HK-2 (cell line): Measurements from ENCODE around the gene VOPP1.

Experiments
- DNase-seq: peaks from one replicate; pipeline ENCODE4 v3.0.0-alpha.2; 2018; ENCODE audit not compliant: unreplicated experiment

Gene VOPP1

GRCh38 chr7:55468495-55468894 lies 103.8 kb downstream of the VOPP1 start:
- no peak for DNase-seq

- no peak for DNase-seq
These were observed 105.2 kb downstream of the VOPP1 start for GRCh38 chr7:55467047-55467593.

GRCh38 chr7:55465691-55466090 lies 106.6 kb downstream of the VOPP1 start:
- DNase-seq = no peak

GRCh38 chr7:55464422-55464821 lies 107.9 kb downstream of the VOPP1 start:
- DNase-seq = no peak

- DNase-seq = no peak
These were observed 108.5 kb downstream of the VOPP1 start for GRCh38 chr7:55463686-55464262.

GRCh38 chr7:55458351-55458750 lies 114.0 kb downstream of the VOPP1 start:
- no peak for DNase-seq

- no peak for DNase-seq
These were observed 114.5 kb downstream of the VOPP1 start for GRCh38 chr7:55457801-55458200.

- no peak for DNase-seq
These were observed 119.3 kb downstream of the VOPP1 start for GRCh38 chr7:55452971-55453370.

- DNase-seq = no peak
These were observed 122.2 kb downstream of the VOPP1 start for GRCh38 chr7:55449992-55450535.

- DNase-seq = no peak
These were observed 122.9 kb downstream of the VOPP1 start for GRCh38 chr7:55449205-55449991.

- no peak for DNase-seq
These were observed 123.8 kb downstream of the VOPP1 start for GRCh38 chr7:55448526-55448925.

GRCh38 chr7:55444786-55445185 lies 127.5 kb downstream of the VOPP1 start:
- no peak for DNase-seq

- no peak for DNase-seq
These were observed 130.4 kb downstream of the VOPP1 start for GRCh38 chr7:55441774-55442522.

- DNase-seq = no peak
These were observed 131.3 kb downstream of the VOPP1 start for GRCh38 chr7:55441002-55441401.

GRCh38 chr7:55440040-55440690 lies 132.1 kb downstream of the VOPP1 start:
- DNase-seq = no peak

- no peak for DNase-seq
These were observed 132.7 kb downstream of the VOPP1 start for GRCh38 chr7:55439627-55440026.

GRCh38 chr7:55438757-55439525 lies 133.4 kb downstream of the VOPP1 start:
- DNase-seq = no peak

- no peak for DNase-seq
These were observed 134.1 kb downstream of the VOPP1 start for GRCh38 chr7:55438085-55438756.

GRCh38 chr7:55437375-55437774 lies 134.9 kb downstream of the VOPP1 start:
- no peak for DNase-seq

GRCh38 chr7:55436457-55436856 lies 135.8 kb downstream of the VOPP1 start:
- no peak for DNase-seq
